Liver (tissue), 9 donors: ENCODE measurements around the gene GBX2. TPM values are rescaled to one million over a fixed set of nuclear protein-coding genes. Genes with fewer than 3 reads are reported as not detected.

Experiments
- DNase-seq: peaks from one replicate; pipeline ENCODE4 v3.0.0-alpha.2; 2017; ENCODE audit warnings: low spot score
- H3K27ac ChIP-seq, 2 donors: one replicate each; pipeline ENCODE4 v1.7.0; 2013; ENCODE audit warnings: inconsistent platforms in 2 of 2, low read length in 2 of 2, control low read depth in 1 of 2, low read depth in 1 of 2, mild to moderate bottlenecking in 1 of 2
- H3K27me3 ChIP-seq, 4 donors: one replicate each; pipeline versions ENCODE4 v1.6.1 to v1.7.0; 2013; ENCODE audit warnings: low read length in 3 of 4, inconsistent platforms in 1 of 4, mild to moderate bottlenecking in 1 of 4, moderate library complexity in 1 of 4; ENCODE audit not compliant: control insufficient read depth in 4 of 4, insufficient read depth in 4 of 4
- H3K36me3 ChIP-seq, 4 donors: one replicate each; pipeline versions ENCODE4 v1.6.1 to v1.7.0; 2013; ENCODE audit warnings: low read length in 3 of 4, mild to moderate bottlenecking in 3 of 4, low read depth in 1 of 4, moderate library complexity in 1 of 4; ENCODE audit not compliant: control insufficient read depth in 4 of 4, insufficient read depth in 3 of 4
- H3K4me1 ChIP-seq, 4 donors: one replicate each; pipeline versions ENCODE4 v1.6.1 to v1.7.0; 2013; ENCODE audit warnings: low read length in 3 of 4, mild to moderate bottlenecking in 3 of 4, moderate library complexity in 1 of 4; ENCODE audit not compliant: control insufficient read depth in 4 of 4, insufficient read depth in 4 of 4
- H3K4me3 ChIP-seq, 3 donors: one replicate each; pipeline versions ENCODE4 v1.6.1 to v1.7.0; 2013; ENCODE audit warnings: low read length in 3 of 3, control low read depth in 1 of 3, low read depth in 1 of 3, mild to moderate bottlenecking in 1 of 3
- H3K9ac ChIP-seq, 2 donors: one replicate each; pipeline ENCODE4 v1.7.0; 2013; ENCODE audit warnings: low read length in 2 of 2, mild to moderate bottlenecking in 2 of 2, moderate library complexity in 2 of 2, control low read depth in 1 of 2, low read depth in 1 of 2
- H3K9me3 ChIP-seq, 4 donors: one replicate each; pipeline versions ENCODE4 v1.6.1 to v1.7.0; 2013; ENCODE audit warnings: low read length in 3 of 4; ENCODE audit not compliant: control insufficient read depth in 4 of 4
- ATF3 ChIP-seq: IDR thresholded peaks from 2 replicates; pipeline ENCODE4 v1.6.1; 2016; ENCODE audit warnings: antibody characterized with exemption
- CTCF ChIP-seq: fragments of 150-350 bp; IDR thresholded peaks from 2 replicates; pipeline ENCODE4 v1.5.1; 2017; ENCODE audit warnings: improper control_type of control experiment, low read depth, low read length; ENCODE audit not compliant: missing input control
- EGR1 ChIP-seq, 2 donors: IDR thresholded peaks; 2 replicates each; pipeline ENCODE4 v1.6.1; 2016 to 2018; ENCODE audit warnings: antibody characterized with exemption in 2 of 2, low read depth in 2 of 2
- FOXA2 ChIP-seq: IDR thresholded peaks from 2 replicates; pipeline ENCODE4 v1.6.1; 2016; ENCODE audit warnings: antibody characterized with exemption
- GABPA ChIP-seq, 2 donors: IDR thresholded peaks in 1 of 2; conservative IDR thresholded peaks in 1 of 2; 2 replicates each; pipeline ENCODE4 v1.6.1; 2016; ENCODE audit warnings: antibody characterized with exemption in 2 of 2, mild to moderate bottlenecking in 1 of 2, moderate library complexity in 1 of 2
- HNF4A ChIP-seq, 2 donors: conservative IDR thresholded peaks; 2 replicates each; pipeline ENCODE4 v1.6.1; 2016; ENCODE audit warnings: antibody characterized with exemption in 2 of 2, mild to moderate bottlenecking in 2 of 2
- HNF4G ChIP-seq: IDR thresholded peaks from 2 replicates; pipeline ENCODE4 v1.6.1; 2016; ENCODE audit warnings: antibody characterized with exemption
- JUND ChIP-seq, 2 donors: IDR thresholded peaks; 2 replicates each; pipeline ENCODE4 v1.6.1; 2016; ENCODE audit warnings: antibody characterized with exemption in 2 of 2
- MAX ChIP-seq: IDR thresholded peaks from 2 replicates; pipeline ENCODE4 v1.6.1; 2016; ENCODE audit warnings: antibody characterized with exemption
- NR2F2 ChIP-seq: IDR thresholded peaks from 2 replicates; pipeline ENCODE4 v1.6.1; 2016; ENCODE audit warnings: antibody characterized with exemption
- REST ChIP-seq: IDR thresholded peaks from 2 replicates; pipeline ENCODE4 v1.6.1; 2016; ENCODE audit warnings: antibody characterized with exemption, mild to moderate bottlenecking
- SP1 ChIP-seq: IDR thresholded peaks from 2 replicates; pipeline ENCODE4 v1.6.1; 2018; ENCODE audit warnings: antibody characterized with exemption, mild to moderate bottlenecking
- TAF1 ChIP-seq: conservative IDR thresholded peaks from 2 replicates; pipeline ENCODE4 v1.6.1; 2016; ENCODE audit warnings: antibody characterized with exemption, mild to moderate bottlenecking
- ZBTB33 ChIP-seq: IDR thresholded peaks from 2 replicates; pipeline ENCODE4 v1.6.1; 2016; ENCODE audit warnings: antibody characterized with exemption
- WGBS: extraction: QIAGEN DNeasy Blood & Tissue Kit; methylation state at CpG from one replicate; pipeline ENCODE4 v1.1.7; 2013; 5-methylcytosine and 5-hydroxymethylcytosine counted together
- polyA plus RNA-seq, 2 donors: library from polyadenylated mRNA; stranded (reverse) in 1 of 2; unstranded in 1 of 2; fragments of 200-250 nt in 1 of 2; fragments of >200 nt in 1 of 2; fragmentation: Nextera tagmentation in 1 of 2; extraction: Ambion mirVana in 1 of 2; gene quantifications; one replicate each; pipeline versions ENCODE4 v1.2.1 to v1.2.3, GENCODE V29; 2013 to 2015
- total RNA-seq, 2 donors: library from RNA; depleted of rRNA; stranded (reverse); fragments of >200 nt; gene quantifications; one replicate each; pipeline ENCODE4 v1.2.3, GENCODE V29; 2014
- donor health status: healthy.
- donor health status: healthy.
- donor health status: healthy.
- donor health status: healthy.
- donor health status: healthy.

GBX2 gene
- total and polyA plus RNA-seq, 4 donors, result not detected

GRCh38 chr2:236215761-236216333 lies 47.7 kb upstream of the GBX2 start (continued):
- TF ChIP-seq REST (no peak), ZBTB33 (no peak), HNF4A (conservative IDR thresholded peaks at IDR 0.05) (no peak), GABPA (IDR thresholded peaks at IDR 0.05 in 1 of 2, conservative IDR thresholded peaks at IDR 0.05 in 1 of 2) (no peak), ATF3 (no peak)

- TF ChIP-seq CTCF (no peak), REST (no peak), EGR1 (IDR thresholded peaks at IDR 0.05; ENCODE audit: low read depth in 2 of 2) (no peak), ATF3 (no peak), FOXA2 (no peak), HNF4A (conservative IDR thresholded peaks at IDR 0.05) (no peak), HNF4G (no peak), MAX (no peak), JUND (IDR thresholded peaks at IDR 0.05) (no peak), TAF1 (no peak), NR2F2 (no peak), SP1 (no peak)
- H3K27me3 ChIP-seq, result peaks cover 0 to 20% (median 7%) of the 10 kb centered on the region in 4 donors
- H3K36me3 ChIP-seq, result no peaks in the 10 kb centered on the region
- 78% methylated on average over 6 of the region's 6 CpGs for WGBS
- no peak overlapping the region for H3K9ac ChIP-seq
- no peak overlapping the region for H3K27ac ChIP-seq
- no peaks in the 10 kb centered on the region for H3K9me3 ChIP-seq
- H3K4me3 ChIP-seq, result no peak overlapping the region
- H3K4me1 ChIP-seq, result no peaks in the 10 kb centered on the region
- no peak for DNase-seq
Measured at GRCh38 chr2:236215196-236215595, 47.0 kb upstream of the GBX2 start.
